NCI-H2196 (cell line): ENCODE measurements around the gene SYNGR2.

ENCODE experiments used
- DNase-seq: peaks from one replicate; lab custom pipeline; 2025; ENCODE audit not compliant: unreplicated experiment; lab: John Stamatoyannopoulos, UW

Gene SYNGR2

GRCh38 chr17:78142119-78142861 lies 26.1 kb upstream of the SYNGR2 start:
- peak; percentile 94 for DNase-seq

GRCh38 chr17:78143214-78144146 lies 24.9 kb upstream of the SYNGR2 start:
- no peak for DNase-seq

GRCh38 chr17:78144147-78144719 lies 24.1 kb upstream of the SYNGR2 start:
- DNase-seq = peak; percentile 87

GRCh38 chr17:78144736-78145641 lies 23.4 kb upstream of the SYNGR2 start:
- peak; percentile 59 for DNase-seq

- DNase-seq = no peak
Measured at GRCh38 chr17:78146471-78146869, 21.9 kb upstream of the SYNGR2 start.

- no peak for DNase-seq
Measured at GRCh38 chr17:78146881-78147280, 21.5 kb upstream of the SYNGR2 start.

GRCh38 chr17:78147315-78147998 lies 20.9 kb upstream of the SYNGR2 start:
- no peak for DNase-seq

- no peak for DNase-seq
Measured at GRCh38 chr17:78148286-78149016, 19.9 kb upstream of the SYNGR2 start.

- DNase-seq = no peak
Measured at GRCh38 chr17:78151514-78152008, 16.8 kb upstream of the SYNGR2 start.

GRCh38 chr17:78154903-78155811 lies 13.2 kb upstream of the SYNGR2 start:
- DNase-seq = no peak

- no peak for DNase-seq
Measured at GRCh38 chr17:78159575-78160158, 8.7 kb upstream of the SYNGR2 start.

GRCh38 chr17:78163881-78164747 lies 4.3 kb upstream of the SYNGR2 start:
- peak; percentile 85 for DNase-seq

- no peak for DNase-seq
Measured at GRCh38 chr17:78164748-78165607, 3.4 kb upstream of the SYNGR2 start.

GRCh38 chr17:78166416-78166815 lies 2.0 kb upstream of the SYNGR2 start:
- no peak for DNase-seq

GRCh38 chr17:78168903-78169793 lies 767 bp downstream of the SYNGR2 start:
- DNase-seq = peak; percentile 78
